Spleen (tissue), 7 donors: ENCODE measurements around the gene ADAMTS17.

ENCODE experiments used
- POLR2AphosphoS5 ChIP-seq, 3 donors: sonication (generic); formaldehyde crosslinking; IDR thresholded peaks; one replicate each; pipeline ENCODE4 v1.5.1; 2017; ENCODE audit warnings: antibody characterized with exemption in 3 of 3
- TF ChIP-seq, protein P1 (sequence below), 11 experiments: fragments of 200-600 bp in 7 of 11; fragments of 450-650 bp in 4 of 11; sonication (generic) in 4 of 11; IDR thresholded peaks in 8 of 11; conservative IDR thresholded peaks in 3 of 11; 1 replicate in 7 of 11; 2 replicates in 4 of 11; pipeline versions ENCODE4 v1.4.0 to v1.8.0; 2016 to 2021; ENCODE audit warnings: antibody characterized with exemption in 11 of 11, inconsistent platforms in 4 of 11, mild to moderate bottlenecking in 1 of 11
- donor health status: DM: no; HTN: no; CAD: no; lungs with moderate emphysema.
- donor health status: DM: no; HTN: no; CAD: no.
- donor health status: DM: no; HTN: no; CAD: no.

DNA sequence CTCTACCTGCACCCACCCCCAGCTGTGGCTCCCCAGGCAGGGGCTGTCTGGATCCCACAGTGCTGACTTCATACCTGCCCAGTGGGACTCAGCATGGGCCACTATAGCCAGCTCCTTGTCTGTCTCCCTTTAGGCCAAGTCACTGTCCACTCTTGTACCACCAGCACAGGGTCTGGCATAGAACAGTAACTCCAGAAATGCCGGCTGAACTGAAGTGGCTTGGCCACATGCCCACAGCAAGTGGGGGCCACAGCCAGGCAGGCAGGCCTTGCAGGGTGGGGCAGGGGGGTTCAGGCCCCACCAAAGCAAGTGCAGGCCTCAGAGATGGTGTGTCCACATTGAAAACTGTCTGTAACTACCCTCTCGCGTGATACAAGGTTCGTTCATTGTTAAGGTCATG lies 355.9 kb downstream of the ADAMTS17 start:
- TF ChIP-seq, protein P1, sequence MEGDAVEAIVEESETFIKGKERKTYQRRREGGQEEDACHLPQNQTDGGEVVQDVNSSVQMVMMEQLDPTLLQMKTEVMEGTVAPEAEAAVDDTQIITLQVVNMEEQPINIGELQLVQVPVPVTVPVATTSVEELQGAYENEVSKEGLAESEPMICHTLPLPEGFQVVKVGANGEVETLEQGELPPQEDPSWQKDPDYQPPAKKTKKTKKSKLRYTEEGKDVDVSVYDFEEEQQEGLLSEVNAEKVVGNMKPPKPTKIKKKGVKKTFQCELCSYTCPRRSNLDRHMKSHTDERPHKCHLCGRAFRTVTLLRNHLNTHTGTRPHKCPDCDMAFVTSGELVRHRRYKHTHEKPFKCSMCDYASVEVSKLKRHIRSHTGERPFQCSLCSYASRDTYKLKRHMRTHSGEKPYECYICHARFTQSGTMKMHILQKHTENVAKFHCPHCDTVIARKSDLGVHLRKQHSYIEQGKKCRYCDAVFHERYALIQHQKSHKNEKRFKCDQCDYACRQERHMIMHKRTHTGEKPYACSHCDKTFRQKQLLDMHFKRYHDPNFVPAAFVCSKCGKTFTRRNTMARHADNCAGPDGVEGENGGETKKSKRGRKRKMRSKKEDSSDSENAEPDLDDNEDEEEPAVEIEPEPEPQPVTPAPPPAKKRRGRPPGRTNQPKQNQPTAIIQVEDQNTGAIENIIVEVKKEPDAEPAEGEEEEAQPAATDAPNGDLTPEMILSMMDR (IDR thresholded peaks at IDR 0.05 in 8 of 11, conservative IDR thresholded peaks at IDR 0.05 in 3 of 11), result no peak
- no peak for TF ChIP-seq POLR2AphosphoS5 (IDR thresholded peaks at IDR 0.05)
